ENCODE measurements around the gene SATB2.

DNA sequence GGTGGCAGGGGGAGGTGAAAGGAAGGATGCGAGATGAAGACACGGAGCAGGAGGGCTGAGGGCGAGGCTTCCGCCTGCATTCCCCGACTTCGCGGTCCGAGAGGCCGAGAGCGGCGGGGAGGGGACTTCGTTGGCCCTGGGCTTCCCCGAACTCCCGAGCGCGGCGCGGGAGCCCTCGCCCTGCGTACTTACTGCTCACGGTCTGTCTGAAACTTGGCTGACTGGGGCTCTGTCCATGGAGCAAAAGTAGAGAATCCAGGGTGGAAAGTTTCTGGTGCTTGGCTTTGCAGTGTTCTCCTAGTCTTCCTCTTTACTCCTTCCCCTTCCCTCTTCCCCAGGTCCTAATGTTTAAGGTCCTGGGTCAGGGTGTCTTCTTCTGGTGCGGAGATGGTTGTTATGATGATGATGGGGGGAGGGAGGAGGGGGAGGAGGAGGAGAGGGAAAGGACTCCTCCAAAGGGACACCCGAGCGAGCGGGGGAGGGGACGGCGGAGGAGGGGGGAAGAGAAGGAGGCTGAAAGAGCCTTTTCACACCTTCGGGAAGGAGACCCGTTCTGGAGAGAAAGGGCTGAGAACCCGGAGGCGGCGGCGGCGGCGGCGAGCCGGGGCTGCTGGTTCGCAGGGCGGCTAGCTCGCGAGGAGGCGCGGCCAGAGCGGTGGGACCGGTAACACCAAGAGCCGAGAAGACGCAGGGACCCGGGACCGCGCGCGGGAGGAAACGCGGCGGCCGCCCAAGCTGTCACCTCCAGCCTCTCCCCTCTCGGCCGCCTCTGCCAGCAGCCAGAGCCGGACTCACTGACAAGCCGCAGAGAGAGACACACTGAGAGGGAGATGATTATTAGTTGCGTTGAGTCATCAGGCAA lies at the start of gene SATB2:
- TF ChIP-seq CTCF (IDR thresholded peaks at IDR 0.05) (no peak), ZFX (IDR thresholded peaks at IDR 0.05; ENCODE audit: borderline replicate concordance) (no peak)
